H9 (cell line): ENCODE measurements around the gene ULK2. TPM values are rescaled to one million over a fixed set of nuclear protein-coding genes. Genes with fewer than 3 reads are reported as not detected.

Source experiments
- DNase-seq: peaks from one replicate; pipeline ENCODE4 v3.0.0-alpha.2; 2017
- H2AFZ ChIP-seq: one replicate; pipeline ENCODE4 v1.6.1; 2013; ENCODE audit warnings: mild to moderate bottlenecking, low read length, control low read depth, moderate library complexity
- H2AK5ac ChIP-seq: 2 replicates; pipeline ENCODE4 v1.6.1; 2013; ENCODE audit warnings: low read length, control low read depth, mixed read lengths; ENCODE audit not compliant: insufficient read length
- H2BK120ac ChIP-seq: one replicate; pipeline ENCODE4 v1.6.1; 2013; ENCODE audit warnings: low read depth, mild to moderate bottlenecking, low read length, control low read depth, inconsistent platforms; ENCODE audit not compliant: poor library complexity, severe bottlenecking
- H2BK12ac ChIP-seq: 2 replicates; pipeline ENCODE4 v1.6.1; 2013; ENCODE audit warnings: low read length, control low read depth, mixed read lengths, low read depth; ENCODE audit not compliant: insufficient read length
- H2BK15ac ChIP-seq: 2 replicates; pipeline ENCODE4 v1.6.1; 2013; ENCODE audit warnings: low read depth, low read length, control low read depth
- H2BK20ac ChIP-seq: one replicate; pipeline ENCODE4 v1.6.1; 2013; ENCODE audit warnings: low read depth, mild to moderate bottlenecking, low read length, control low read depth, inconsistent platforms; ENCODE audit not compliant: poor library complexity, severe bottlenecking
- H2BK5ac ChIP-seq: 2 replicates; pipeline ENCODE4 v1.6.1; 2013; ENCODE audit warnings: low read length, control low read depth, mixed read lengths; ENCODE audit not compliant: insufficient read length
- H3K14ac ChIP-seq: 2 replicates; pipeline ENCODE4 v1.6.1; 2013; ENCODE audit warnings: low read length, control low read depth; ENCODE audit not compliant: insufficient read depth
- H3K18ac ChIP-seq: 2 replicates; pipeline ENCODE4 v1.6.1; 2013; ENCODE audit warnings: low read depth, mild to moderate bottlenecking, mixed read lengths, low read length, control low read depth; ENCODE audit not compliant: insufficient read length
- H3K23ac ChIP-seq: 2 replicates; pipeline ENCODE4 v1.6.1; 2013; ENCODE audit warnings: low read length, control low read depth, mixed read lengths, low read depth; ENCODE audit not compliant: insufficient read length
- H3K23me2 ChIP-seq: 2 replicates; pipeline ENCODE4 v1.6.1; 2013; ENCODE audit warnings: low read depth, mild to moderate bottlenecking, mixed read lengths, low read length, control low read depth; ENCODE audit not compliant: insufficient read length, poor library complexity, severe bottlenecking
- H3K27ac ChIP-seq: 2 replicates; pipeline ENCODE4 v1.5.1; 2013; ENCODE audit warnings: low read length, control low read depth, mixed read lengths, low read depth; ENCODE audit not compliant: insufficient read length
- H3K27me3 ChIP-seq: 2 replicates; pipeline ENCODE4 v1.6.1; 2013; ENCODE audit warnings: low read length, control low read depth, inconsistent platforms; ENCODE audit not compliant: insufficient read depth
- H3K4ac ChIP-seq: 2 replicates; pipeline ENCODE4 v1.6.1; 2013; ENCODE audit warnings: low read depth, mild to moderate bottlenecking, control low read depth, inconsistent platforms, low read length, moderate library complexity
- H3K4me1 ChIP-seq: 2 replicates; pipeline ENCODE4 v1.6.1; 2013; ENCODE audit warnings: low read length, control low read depth, inconsistent platforms; ENCODE audit not compliant: insufficient read depth
- H3K4me2 ChIP-seq: 2 replicates; pipeline ENCODE4 v1.6.1; 2013; ENCODE audit warnings: low read length, control low read depth, mixed read lengths; ENCODE audit not compliant: insufficient read length, insufficient read depth
- H3K56ac ChIP-seq: 2 replicates; pipeline ENCODE4 v1.6.1; 2013; ENCODE audit warnings: low read depth, mild to moderate bottlenecking, mixed read lengths, low read length, control low read depth; ENCODE audit not compliant: insufficient read length
- H3K79me1 ChIP-seq: 2 replicates; pipeline ENCODE4 v1.6.1; 2013; ENCODE audit warnings: low read depth, mild to moderate bottlenecking, moderate library complexity, low read length, control low read depth, inconsistent platforms; ENCODE audit not compliant: insufficient read depth, poor library complexity, severe bottlenecking
- H3K79me2 ChIP-seq: 2 replicates; pipeline ENCODE4 v1.6.1; 2013; ENCODE audit warnings: low read length, control low read depth, inconsistent platforms; ENCODE audit not compliant: insufficient read depth
- H3K9ac ChIP-seq: 2 replicates; pipeline ENCODE4 v1.6.1; 2013; ENCODE audit warnings: low read length, control low read depth, mixed read lengths; ENCODE audit not compliant: insufficient read length; ENCODE audit errors: extremely low read depth
- H3K9me3 ChIP-seq: one replicate; pipeline ENCODE4 v1.6.1; 2013; ENCODE audit warnings: low read depth, low read length, inconsistent platforms; ENCODE audit not compliant: control insufficient read depth
- H3T11ph ChIP-seq: one replicate; pipeline ENCODE4 v1.6.1; 2013; ENCODE audit warnings: mild to moderate bottlenecking, low read length, control low read depth, inconsistent platforms
- H4K20me1 ChIP-seq: one replicate; pipeline ENCODE4 v1.6.1; 2013; ENCODE audit not compliant: control insufficient read depth, insufficient read length, insufficient read depth
- H4K5ac ChIP-seq: 2 replicates; pipeline ENCODE4 v1.6.1; 2013; ENCODE audit warnings: low read depth, mild to moderate bottlenecking, mixed read lengths, low read length, control low read depth; ENCODE audit not compliant: insufficient read length
- H4K8ac ChIP-seq: replicated peaks from 2 replicates; pipeline ENCODE4 v1.6.1; 2013; ENCODE audit warnings: low read length, control low read depth, mixed read lengths, low read depth; ENCODE audit not compliant: insufficient read length
- H4K91ac ChIP-seq: 2 replicates; pipeline ENCODE4 v1.6.1; 2013; ENCODE audit warnings: low read depth, mild to moderate bottlenecking, moderate library complexity, mixed read lengths, low read length, control low read depth; ENCODE audit not compliant: insufficient read length
- H3K27ac Mint-ChIP-seq, 3 experiments: 2 replicates in 2 of 3; 3 replicates in 1 of 3; pipeline ENCODE4 v1.8.0; 2020 to 2021; ENCODE audit warnings: mixed read lengths in 3 of 3, mild to moderate bottlenecking in 1 of 3, moderate library complexity in 1 of 3
- H3K27me3 Mint-ChIP-seq: 2 replicates; pipeline ENCODE4 v1.8.0; 2021; ENCODE audit warnings: low read depth, mild to moderate bottlenecking, moderate library complexity, mixed read lengths
- H3K36me3 Mint-ChIP-seq, 3 experiments: 2 replicates in 2 of 3; 3 replicates in 1 of 3; pipeline ENCODE4 v1.8.0; 2020 to 2021; ENCODE audit warnings: low read depth in 3 of 3, mixed read lengths in 3 of 3; ENCODE audit not compliant: insufficient read depth in 1 of 3
- H3K4me1 Mint-ChIP-seq, 2 experiments: 2 replicates each; pipeline ENCODE4 v1.8.0; 2020; ENCODE audit warnings: mixed read lengths in 2 of 2
- H3K4me3 Mint-ChIP-seq, 2 experiments: 2 replicates in 1 of 2; 3 replicates in 1 of 2; pipeline ENCODE4 v1.8.0; 2020 to 2021; ENCODE audit warnings: mild to moderate bottlenecking in 2 of 2, mixed read lengths in 2 of 2, moderate library complexity in 1 of 2
- H3K9me3 Mint-ChIP-seq, 2 experiments: 2 replicates in 1 of 2; 3 replicates in 1 of 2; pipeline ENCODE4 v1.8.0; 2020; ENCODE audit warnings: mild to moderate bottlenecking in 2 of 2, mixed read lengths in 2 of 2, moderate library complexity in 1 of 2
- CTCF ChIP-seq: fragments of 200-600 bp; sonication (generic); conservative IDR thresholded peaks from 3 replicates; pipeline ENCODE4 v1.8.0; 2021; ENCODE audit warnings: antibody characterized with exemption, mild to moderate bottlenecking
- WGBS: extraction: QIAGEN DNeasy Blood & Tissue Kit; methylation state at CpG from one replicate; pipeline ENCODE4 v1.1.7; 2013; ENCODE audit warnings: missing lambda C conversion rate, low lambda C conversion rate, mixed read lengths; ENCODE audit not compliant: insufficient read length; ENCODE audit errors: extremely low coverage; 5-methylcytosine and 5-hydroxymethylcytosine counted together
- total RNA-seq: library from RNA; stranded (reverse); gene quantifications from 2 replicates; pipeline ENCODE4 v1.2.1, GENCODE V29; 2021

The ULK2 gene
- total RNA-seq, 1 experiment from 2014 or later = 11.5 TPM

- H2AK5ac ChIP-seq = no peak overlapping the region
- DNase-seq = no peak
- H4K8ac ChIP-seq = no peak overlapping the region
- Mint-ChIP-seq H3K9me3 (peaks cover 13 to 17% of the 10 kb centered on the region in 2 experiments), H3K4me1 (no peaks in the 10 kb centered on the region), H3K27me3 (no peaks in the 10 kb centered on the region), H3K4me3 (no peak overlapping the region), H3K36me3 (peaks cover 18 to 52% (median 42%) of the 10 kb centered on the region in 3 experiments), H3K27ac (no peak overlapping the region; a peak in 1 of 7 replicates)
- H3T11ph ChIP-seq = no peak overlapping the region
- H3K23me2 ChIP-seq = no peaks in the 10 kb centered on the region
- no peak overlapping the region for H3K4ac ChIP-seq
- no peak overlapping the region for H2AFZ ChIP-seq
- no peak overlapping the region for H4K5ac ChIP-seq
- no CpG with 5 or more reads among the region's 1 CpG for WGBS
- no peak overlapping the region for H4K91ac ChIP-seq
- no peaks in the 10 kb centered on the region for H3K4me1 ChIP-seq
- peaks cover 17% of the 10 kb centered on the region for H3K9me3 ChIP-seq
- H2BK5ac ChIP-seq = no peak overlapping the region
- no peaks in the 10 kb centered on the region for H3K79me2 ChIP-seq
- no peak overlapping the region for H2BK20ac ChIP-seq
- H3K27ac ChIP-seq = no peak overlapping the region
- no peak overlapping the region for H3K9ac ChIP-seq
- H2BK120ac ChIP-seq = no peak overlapping the region
- H3K14ac ChIP-seq = no peak overlapping the region
- H3K27me3 ChIP-seq = no peaks in the 10 kb centered on the region
- H4K20me1 ChIP-seq = no peaks in the 10 kb centered on the region
- no peak overlapping the region for H3K23ac ChIP-seq
- H3K18ac ChIP-seq = no peak overlapping the region
- H3K56ac ChIP-seq = no peak overlapping the region
- H3K4me2 ChIP-seq = no peak overlapping the region
- H2BK12ac ChIP-seq = no peak overlapping the region
- TF ChIP-seq CTCF = no peak
- H3K79me1 ChIP-seq = no peaks in the 10 kb centered on the region
- no peak overlapping the region for H2BK15ac ChIP-seq
These were observed 67.2 kb downstream of the ULK2 start for GRCh38 chr17:19800571-19800970.
